ENCODE data around the gene CANT1. TPM values are rescaled to one million over a fixed set of nuclear protein-coding genes. Genes with fewer than 3 reads are reported as not detected.
A peak's percentile ranks its signal among the peaks of the same experiment; 100 is the strongest.
"Not testable (repeated sequence)": the region's sequence is repeated elsewhere in the genome, so short reads cannot be mapped to it uniquely, and the experiment has no call there.

CANT1 gene
- total RNA-seq, 1 donor from 2014 or later, result 75.1 TPM

GRCh38 chr17:79033046-79033616 lies 23.6 kb upstream of the CANT1 start:
- H3K4me3 Mint-ChIP-seq, result no peak overlapping the region
- TF ChIP-seq CTCF (conservative IDR thresholded peaks at IDR 0.05), result no peak

GRCh38 chr17:79031996-79032875 lies 22.7 kb upstream of the CANT1 start:
- Mint-ChIP-seq H3K36me3 (no peaks in the 10 kb centered on the region), H3K4me3 (no peak overlapping the region), H3K27ac (peak overlapping the region; percentile 17), H3K27me3 (peaks cover 19% of the 10 kb centered on the region), H3K9me3 (no peaks in the 10 kb centered on the region), H3K4me1 (ENCODE audit: unreplicated experiment) (peaks cover 8% of the 10 kb centered on the region)
- DNase-seq (ENCODE audit: extremely low spot score, unreplicated experiment), result no peak
- no peak for TF ChIP-seq CTCF (conservative IDR thresholded peaks at IDR 0.05)

More at GRCh38 chr17:79033046-79033616, 23.6 kb upstream of the CANT1 start:
- Mint-ChIP-seq H3K9me3 (no peaks in the 10 kb centered on the region), H3K27me3 (peaks cover 13% of the 10 kb centered on the region), H3K27ac (no peak overlapping the region), H3K4me1 (ENCODE audit: unreplicated experiment) (peaks cover 4% of the 10 kb centered on the region), H3K36me3 (no peaks in the 10 kb centered on the region)
- DNase-seq (ENCODE audit: extremely low spot score, unreplicated experiment), result no peak

GRCh38 chr17:79030636-79031035 lies 21.1 kb upstream of the CANT1 start:
- Mint-ChIP-seq H3K27me3 (peaks cover 29% of the 10 kb centered on the region), H3K4me1 (ENCODE audit: unreplicated experiment) (peaks cover 18% of the 10 kb centered on the region)
- not testable (repeated sequence) for H3K27ac Mint-ChIP-seq; H3K4me3 Mint-ChIP-seq; H3K9me3 Mint-ChIP-seq; DNase-seq (ENCODE audit: extremely low spot score, unreplicated experiment); H3K36me3 Mint-ChIP-seq

- TF ChIP-seq CTCF (conservative IDR thresholded peaks at IDR 0.05), result no peak
- Mint-ChIP-seq H3K4me1 (ENCODE audit: unreplicated experiment) (peaks cover 21% of the 10 kb centered on the region), H3K9me3 (no peaks in the 10 kb centered on the region), H3K27me3 (peaks cover 37% of the 10 kb centered on the region), H3K36me3 (no peaks in the 10 kb centered on the region), H3K4me3 (no peak overlapping the region), H3K27ac (no peak overlapping the region)
- no peak for DNase-seq (ENCODE audit: extremely low spot score, unreplicated experiment)
These were observed 19.9 kb upstream of the CANT1 start for GRCh38 chr17:79029327-79030009.

- Mint-ChIP-seq H3K27me3 (peaks cover 40% of the 10 kb centered on the region), H3K27ac (no peak overlapping the region), H3K4me3 (no peak overlapping the region), H3K9me3 (no peaks in the 10 kb centered on the region), H3K36me3 (no peaks in the 10 kb centered on the region), H3K4me1 (ENCODE audit: unreplicated experiment) (peaks cover 17% of the 10 kb centered on the region)
- DNase-seq (ENCODE audit: extremely low spot score, unreplicated experiment), result no peak
- TF ChIP-seq CTCF (conservative IDR thresholded peaks at IDR 0.05), result no peak
These were observed 19.1 kb upstream of the CANT1 start for GRCh38 chr17:79028496-79029326.
